GM21447 (cell line): ENCODE results near the gene SYT1.

Experiments
- ATAC-seq: cut with Tn5 transposase; IDR thresholded peaks from one replicate; pipeline ENCODE4 v1.9.1; 2021; ENCODE audit not compliant: unreplicated experiment

SYT1 gene

GRCh38 chr12:78891646-78892353 is 27.2 kb downstream of the SYT1 start:
- ATAC-seq: no peak

DNA sequence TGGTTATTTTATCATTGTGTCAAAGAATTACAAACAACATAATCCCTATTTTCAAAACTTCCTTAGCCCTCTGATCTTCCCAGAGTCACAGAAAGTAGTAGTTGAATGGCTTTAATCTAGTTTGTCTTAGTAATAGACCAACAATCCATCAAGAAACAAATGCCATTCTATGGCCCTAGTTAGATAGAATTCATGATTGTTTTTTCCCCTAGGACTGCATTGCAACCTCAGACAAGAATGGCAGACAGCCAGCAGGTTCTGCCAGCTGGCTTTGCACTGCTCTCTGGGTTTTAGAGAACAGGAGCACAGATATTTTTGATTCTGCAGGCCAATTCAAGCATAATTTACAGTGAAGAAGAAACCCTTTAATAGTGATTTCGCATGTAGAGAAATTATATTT is 33.8 kb downstream of the SYT1 start:
- ATAC-seq: no peak

DNA sequence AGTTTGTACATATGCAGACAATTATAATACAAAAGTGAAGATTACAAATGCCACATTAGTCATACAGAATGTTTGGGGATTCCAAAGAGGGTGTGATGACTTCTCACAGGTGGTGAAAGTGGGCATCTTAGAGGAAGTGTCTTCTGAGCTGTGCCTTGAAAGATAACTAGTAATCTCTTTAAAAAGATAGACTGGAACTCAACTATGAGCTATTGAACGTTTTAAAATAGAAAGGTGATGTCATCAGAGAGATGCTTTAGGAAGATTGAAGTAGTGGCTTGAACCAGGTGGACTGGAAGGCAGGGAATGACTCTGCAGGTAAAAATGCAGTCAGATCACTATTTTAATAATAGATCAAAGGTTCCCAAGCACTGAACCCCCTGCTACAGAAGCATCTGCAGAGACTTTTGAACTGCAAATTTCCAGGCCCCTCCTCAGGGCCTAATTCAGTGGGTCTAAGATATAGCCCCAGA is 50.3 kb downstream of the SYT1 start:
- ATAC-seq: no peak

DNA sequence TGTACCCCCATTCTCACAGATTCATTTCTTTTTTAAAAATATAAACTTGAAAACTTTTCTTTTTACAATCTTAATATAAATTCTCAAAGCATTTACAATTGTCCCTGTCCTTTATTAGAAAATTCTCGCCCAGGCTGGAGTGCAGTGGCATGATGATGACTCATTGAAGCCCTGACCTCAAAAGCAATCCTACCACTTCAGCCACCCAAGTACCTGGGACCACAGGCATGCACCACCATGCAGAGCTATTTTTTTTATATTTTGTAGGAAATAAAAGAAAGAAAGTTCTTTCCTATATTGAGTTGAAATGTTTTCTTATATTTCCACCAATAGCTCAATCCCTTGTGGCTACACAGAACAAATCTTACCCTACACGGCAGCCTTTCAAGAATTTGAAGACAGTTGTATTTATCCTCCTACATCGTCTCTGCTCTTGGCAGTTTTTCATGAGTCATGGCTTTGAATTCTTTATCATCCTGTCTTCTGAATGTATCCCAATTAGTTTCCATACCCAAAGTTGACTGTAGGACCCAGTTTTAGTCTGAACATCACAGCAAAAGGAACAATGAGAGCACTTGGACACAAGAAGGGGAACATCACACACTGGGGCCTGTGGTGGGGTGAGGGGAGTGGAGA is 52.4 kb downstream of the SYT1 start:
- ATAC-seq: no peak

GRCh38 chr12:78917513-78917912 is 52.9 kb downstream of the SYT1 start:
- ATAC-seq: no peak

- no peak for ATAC-seq
Measured at GRCh38 chr12:78918268-78918667, 53.7 kb downstream of the SYT1 start.

DNA sequence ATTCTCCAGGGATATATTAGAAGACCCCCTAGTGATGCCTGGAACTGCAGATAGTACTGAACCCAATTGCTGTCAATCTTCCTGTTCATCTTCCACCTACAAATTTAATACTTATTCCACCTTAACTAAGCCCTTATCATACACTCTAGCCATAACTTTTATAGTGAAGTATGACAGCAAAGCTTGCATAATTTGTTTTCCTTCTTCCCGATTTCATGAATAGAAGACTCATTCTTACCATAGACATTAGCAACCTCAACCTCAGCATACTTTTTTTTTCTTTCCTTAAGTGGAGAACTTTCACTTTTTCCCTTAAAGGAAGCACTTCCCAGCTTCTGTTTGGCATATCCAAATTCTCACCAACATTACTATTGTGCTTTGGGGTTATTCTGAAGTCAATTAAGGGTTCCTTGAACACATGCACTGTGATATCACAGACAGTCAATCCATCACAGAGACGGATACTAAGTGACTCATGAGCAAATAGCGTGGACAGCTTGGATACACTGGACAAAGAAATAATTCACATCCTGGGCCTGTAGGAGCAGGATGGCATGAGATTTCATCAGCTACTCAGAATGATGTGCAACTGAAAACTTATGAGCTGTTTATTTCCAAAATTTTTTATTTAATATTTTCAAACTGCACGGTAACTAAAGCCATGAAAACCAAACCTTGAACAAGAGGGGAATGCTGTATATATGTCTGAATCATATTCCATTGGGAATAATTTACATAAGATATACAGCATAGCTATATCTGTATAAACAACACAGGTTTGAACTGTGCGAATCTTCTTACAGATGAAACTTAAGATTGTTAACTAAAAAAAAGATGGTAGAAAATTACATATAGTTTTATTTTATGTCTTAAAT is 63.9 kb downstream of the SYT1 start:
- no peak for ATAC-seq

DNA sequence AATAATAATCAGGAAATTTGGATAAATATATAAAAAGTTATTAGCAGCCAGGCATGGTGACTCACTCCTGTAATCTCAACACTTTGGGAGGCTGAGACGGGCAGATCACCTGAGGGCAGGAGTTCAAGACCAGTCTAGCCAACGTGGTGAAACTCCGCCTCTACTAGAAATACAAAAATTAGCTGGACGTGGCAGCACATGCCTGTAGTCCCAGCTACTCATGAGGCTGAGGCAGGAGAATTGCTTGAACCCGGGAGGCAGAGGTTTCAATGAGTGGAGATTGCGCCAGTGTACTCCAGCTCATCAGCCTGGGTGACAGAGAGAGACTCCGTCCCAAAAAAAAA is 64.5 kb downstream of the SYT1 start:
- ATAC-seq: no peak

- ATAC-seq: no peak
Measured at GRCh38 chr12:78931466-78931990, 67.0 kb downstream of the SYT1 start.

- no peak for ATAC-seq
Measured at GRCh38 chr12:78933014-78933413, 68.4 kb downstream of the SYT1 start.

GRCh38 chr12:78938341-78939084 is 73.9 kb downstream of the SYT1 start:
- no peak for ATAC-seq

DNA sequence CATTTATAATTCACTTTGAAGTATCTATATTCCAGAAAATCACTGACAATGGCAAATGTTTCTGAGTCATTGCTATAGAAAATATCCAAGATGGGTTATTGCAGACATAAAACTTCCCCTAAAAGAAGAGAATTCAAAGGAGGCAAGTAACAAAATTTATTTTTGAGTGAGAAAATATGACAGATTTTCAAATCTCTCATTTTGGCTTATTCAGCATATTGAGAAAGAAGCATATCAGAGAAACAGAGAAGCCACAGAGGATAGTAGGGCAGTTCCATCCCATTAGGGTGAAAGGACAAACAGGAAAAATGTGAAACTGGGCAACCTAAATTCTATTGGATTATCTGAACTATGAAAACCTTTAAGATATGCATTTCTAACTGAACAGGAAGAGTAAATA is 85.0 kb downstream of the SYT1 start:
- ATAC-seq: no peak

DNA sequence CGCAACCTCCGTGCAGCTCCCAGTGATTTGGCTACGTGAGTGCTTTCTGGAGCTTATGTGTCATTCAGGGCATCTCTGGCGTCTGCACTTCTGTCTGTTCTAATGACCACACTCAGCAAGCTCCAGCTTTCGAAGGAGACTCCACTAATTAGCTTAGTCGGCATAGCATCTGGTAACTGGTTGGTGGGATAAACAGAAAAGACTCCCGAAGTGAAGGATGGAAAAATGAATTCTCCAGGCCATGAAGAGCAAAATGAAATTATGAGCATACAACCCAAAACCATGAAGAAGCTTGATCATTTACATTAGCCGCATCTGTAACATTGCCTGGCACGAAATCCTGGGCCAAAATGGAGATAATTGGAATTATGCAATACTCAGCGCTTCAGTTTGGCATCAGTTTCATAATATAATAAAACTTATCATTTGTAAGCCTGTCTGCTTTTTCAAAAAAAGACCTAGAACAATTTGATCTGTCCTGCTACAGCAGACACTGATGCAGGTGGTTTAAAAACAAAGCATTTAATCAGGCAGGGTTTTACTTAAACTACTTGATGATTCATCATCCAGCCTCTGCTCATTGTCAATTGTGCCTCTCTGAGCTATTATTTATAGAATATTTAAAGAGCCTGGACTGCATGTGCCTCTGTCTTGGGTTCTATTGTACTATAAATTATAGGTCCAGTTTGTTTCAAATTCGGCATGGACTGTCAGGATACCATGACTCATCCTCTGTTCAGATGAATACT is 87.4 kb downstream of the SYT1 start:
- ATAC-seq: no peak

DNA sequence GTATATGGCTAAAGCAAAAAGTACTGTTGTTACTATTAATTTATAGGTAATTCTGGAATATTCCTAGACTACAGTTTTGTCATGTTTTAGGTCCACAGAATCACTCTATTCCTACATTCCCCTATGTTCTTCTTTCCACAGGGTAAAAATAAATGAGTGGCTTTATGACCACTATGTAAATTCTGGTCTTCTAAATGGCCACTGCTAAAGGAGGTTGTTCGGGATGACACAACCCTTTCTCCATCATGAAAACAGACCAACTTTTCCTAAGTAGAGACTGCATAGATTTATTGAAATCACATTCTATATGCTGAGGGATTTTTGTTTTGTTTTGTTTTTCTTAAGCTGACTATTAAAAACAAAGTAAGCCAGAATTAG is 88.0 kb downstream of the SYT1 start:
- ATAC-seq: no peak

DNA sequence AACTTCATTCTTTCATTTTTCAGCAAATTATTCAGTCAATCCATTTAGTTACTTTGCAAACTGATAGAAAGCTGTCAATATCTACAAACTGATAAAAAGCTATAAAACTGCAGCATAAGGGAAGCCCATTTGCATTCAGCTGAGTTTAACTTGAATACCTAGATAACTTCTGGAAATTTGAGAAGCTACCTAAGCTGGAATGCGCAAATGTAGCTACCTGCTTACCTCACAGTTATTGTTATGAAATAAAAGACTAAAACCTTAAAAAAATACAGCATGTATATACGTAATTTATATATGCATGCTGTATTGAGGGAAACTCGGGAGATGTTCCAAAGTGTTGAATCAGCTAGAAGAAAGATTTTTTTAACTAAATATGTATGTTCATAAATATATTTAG is 94.4 kb downstream of the SYT1 start:
- ATAC-seq: no peak

DNA sequence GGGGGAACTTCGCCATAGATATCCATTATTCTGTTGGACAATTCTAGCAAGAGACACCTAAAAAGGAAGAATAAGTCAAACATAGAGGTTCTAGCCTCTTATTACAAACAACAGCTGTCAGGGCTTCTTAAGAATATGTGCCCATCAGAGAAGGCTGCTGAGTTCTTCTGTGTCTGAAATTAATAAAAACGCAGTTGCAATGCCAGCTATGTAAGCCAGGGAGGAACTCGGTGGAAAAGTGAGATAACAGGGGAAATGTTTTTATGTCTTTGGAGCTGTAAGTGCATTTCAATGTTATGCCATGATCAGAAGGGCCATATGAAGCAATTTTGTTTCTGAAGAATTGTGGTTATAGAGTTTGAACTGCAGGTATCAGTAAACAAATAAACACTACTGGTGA is 95.0 kb downstream of the SYT1 start:
- no peak for ATAC-seq

DNA sequence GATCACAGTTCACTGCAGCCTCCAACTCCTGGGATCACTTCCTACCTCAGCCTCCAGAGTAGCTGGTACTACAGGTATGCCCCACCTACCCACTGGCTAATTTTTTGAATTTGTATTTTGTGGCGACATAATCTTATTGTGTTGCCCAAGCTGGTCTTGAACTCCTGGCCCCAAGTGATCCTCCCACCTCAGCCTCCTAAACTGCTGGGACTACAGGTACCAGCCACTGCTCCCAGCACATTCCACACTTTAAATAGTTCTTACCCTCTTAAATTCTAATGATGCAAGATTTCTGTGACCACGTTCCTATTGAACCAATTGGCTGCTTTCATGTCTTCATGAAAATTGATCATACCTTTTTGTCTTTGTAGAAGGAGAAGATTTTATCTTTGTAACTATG is 96.6 kb downstream of the SYT1 start:
- no peak for ATAC-seq

GRCh38 chr12:78963439-78964227 is 99.1 kb downstream of the SYT1 start:
- no peak for ATAC-seq

DNA sequence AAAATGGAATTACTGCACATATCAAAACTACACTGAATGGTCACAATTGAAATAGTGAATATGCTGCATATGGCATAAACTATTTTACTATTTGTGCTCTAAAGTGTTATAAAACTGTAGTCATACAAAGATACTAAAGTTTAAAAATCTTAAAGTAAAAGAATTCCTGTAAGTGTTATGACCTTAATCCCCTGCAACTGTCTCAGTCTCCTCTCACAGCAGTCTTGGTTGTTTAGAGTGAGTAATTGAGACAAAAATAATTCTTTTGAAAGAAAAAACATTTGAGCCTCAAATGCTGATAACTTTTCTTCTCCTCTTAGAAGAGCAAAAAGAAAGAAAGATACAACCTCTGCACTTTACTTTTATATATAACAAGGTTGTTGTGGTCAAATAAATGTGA is 99.9 kb downstream of the SYT1 start:
- ATAC-seq: no peak

DNA sequence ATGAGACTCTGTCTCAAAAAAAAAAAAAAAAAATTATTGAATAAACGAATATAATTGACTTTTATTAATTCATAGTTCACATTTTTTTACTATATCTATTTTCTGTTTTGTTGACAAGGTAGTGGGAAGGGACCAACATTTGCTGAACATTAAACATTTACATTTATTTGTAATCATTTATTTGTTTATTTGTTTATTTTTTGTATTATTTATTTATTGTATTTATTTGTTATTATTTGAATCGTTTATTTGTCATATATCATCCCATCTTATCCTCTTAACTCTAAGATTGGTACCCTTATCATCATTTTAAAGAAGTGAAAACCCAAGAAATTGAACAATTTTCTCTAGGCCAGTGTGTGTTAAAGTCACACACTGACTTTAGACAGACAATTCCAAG is 101.5 kb downstream of the SYT1 start:
- no peak for ATAC-seq
